ENCODE data around the gene LYPLAL1. TPM values are rescaled to one million over a fixed set of nuclear protein-coding genes. Genes with fewer than 3 reads are reported as not detected.
A peak's percentile ranks its signal among the peaks of the same experiment; 100 is the strongest.

The LYPLAL1 gene
- total and polyA plus RNA-seq, 2 donors from 2014 or later: 50.9 to 116 TPM

GRCh38 chr1:219172821-219173220 lies 857 bp upstream of the LYPLAL1 start:
- H3K36me3 ChIP-seq (ENCODE audit: control insufficient read depth in 2 of 3, insufficient read depth in 3 of 3, low read length in 3 of 3): no peaks in the 10 kb centered on the region
- no peaks in the 10 kb centered on the region for H3K27me3 ChIP-seq (ENCODE audit: control insufficient read depth, insufficient read depth, low read length)
- intact Hi-C loops (cut with DNase I): no loop called here
- H3K4me1 ChIP-seq (ENCODE audit: control insufficient read depth in 2 of 3, insufficient read depth in 2 of 3, low read depth in 1 of 3, low read length in 3 of 3): peaks cover 0 to 16% (median 3%) of the 10 kb centered on the region in 3 donors
- FAIRE-seq: no peak
- H3K4me3 ChIP-seq (ENCODE audit: low read length in 3 of 3): peak overlapping the region in 1 of 3 donors; percentile 92
- TF ChIP-seq, protein P1, sequence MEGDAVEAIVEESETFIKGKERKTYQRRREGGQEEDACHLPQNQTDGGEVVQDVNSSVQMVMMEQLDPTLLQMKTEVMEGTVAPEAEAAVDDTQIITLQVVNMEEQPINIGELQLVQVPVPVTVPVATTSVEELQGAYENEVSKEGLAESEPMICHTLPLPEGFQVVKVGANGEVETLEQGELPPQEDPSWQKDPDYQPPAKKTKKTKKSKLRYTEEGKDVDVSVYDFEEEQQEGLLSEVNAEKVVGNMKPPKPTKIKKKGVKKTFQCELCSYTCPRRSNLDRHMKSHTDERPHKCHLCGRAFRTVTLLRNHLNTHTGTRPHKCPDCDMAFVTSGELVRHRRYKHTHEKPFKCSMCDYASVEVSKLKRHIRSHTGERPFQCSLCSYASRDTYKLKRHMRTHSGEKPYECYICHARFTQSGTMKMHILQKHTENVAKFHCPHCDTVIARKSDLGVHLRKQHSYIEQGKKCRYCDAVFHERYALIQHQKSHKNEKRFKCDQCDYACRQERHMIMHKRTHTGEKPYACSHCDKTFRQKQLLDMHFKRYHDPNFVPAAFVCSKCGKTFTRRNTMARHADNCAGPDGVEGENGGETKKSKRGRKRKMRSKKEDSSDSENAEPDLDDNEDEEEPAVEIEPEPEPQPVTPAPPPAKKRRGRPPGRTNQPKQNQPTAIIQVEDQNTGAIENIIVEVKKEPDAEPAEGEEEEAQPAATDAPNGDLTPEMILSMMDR (IDR thresholded peaks at IDR 0.05; ENCODE audit: borderline replicate concordance, extremely low read depth, insufficient read depth): no peak
- no peak overlapping the region for H3K27ac ChIP-seq (ENCODE audit: low read depth in 2 of 2, low read length in 2 of 2)
- H3K9me3 ChIP-seq (ENCODE audit: control insufficient read depth in 2 of 3, insufficient read depth in 1 of 3, low read length in 3 of 3): no peaks in the 10 kb centered on the region
- H3K9ac ChIP-seq (ENCODE audit: low read length in 3 of 3): peak overlapping the region in 1 of 3 donors; percentile 97
- DNase-seq: no peak

DNA sequence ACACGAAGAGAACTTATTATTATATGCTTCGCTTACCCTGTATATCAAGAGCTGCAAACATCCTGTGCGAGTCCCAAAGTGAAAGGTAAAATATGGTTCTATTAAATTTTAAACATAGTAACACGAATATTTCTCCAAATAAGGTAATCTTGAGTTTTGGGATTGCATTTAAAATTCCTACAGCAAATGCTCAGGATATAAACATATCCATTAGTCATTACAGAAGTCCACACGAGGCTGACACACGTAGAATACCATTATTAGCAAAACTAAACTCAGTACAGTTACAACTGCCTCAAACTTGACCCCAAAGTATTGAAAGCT lies 282 bp upstream of the LYPLAL1 start:
- Histone ChIP-seq H3K9me3 (ENCODE audit: control insufficient read depth in 2 of 3, insufficient read depth in 1 of 3, low read length in 3 of 3) (no peaks in the 10 kb centered on the region), H3K4me3 (ENCODE audit: low read length in 3 of 3) (peak overlapping the region; percentile 86 to 92 (median 92)), H3K36me3 (ENCODE audit: control insufficient read depth in 2 of 3, insufficient read depth in 3 of 3, low read length in 3 of 3) (no peaks in the 10 kb centered on the region), H3K4me1 (ENCODE audit: control insufficient read depth in 2 of 3, insufficient read depth in 2 of 3, low read depth in 1 of 3, low read length in 3 of 3) (peaks cover 0 to 16% (median 3%) of the 10 kb centered on the region in 3 donors), H3K9ac (ENCODE audit: low read length in 3 of 3) (peak overlapping the region in 2 of 3 donors; percentile 24 to 97), H3K27me3 (ENCODE audit: control insufficient read depth, insufficient read depth, low read length) (no peaks in the 10 kb centered on the region), H3K27ac (ENCODE audit: low read depth in 2 of 2, low read length in 2 of 2) (peak overlapping the region; percentile 97)
- TF ChIP-seq, protein P1 (IDR thresholded peaks at IDR 0.05; ENCODE audit: borderline replicate concordance, extremely low read depth, insufficient read depth): no peak
- intact Hi-C loops (cut with DNase I): no loop called here
- DNase-seq (no peak), FAIRE-seq (no peak)

- TF ChIP-seq, protein P1 (IDR thresholded peaks at IDR 0.05; ENCODE audit: borderline replicate concordance, extremely low read depth, insufficient read depth): no peak
- peaks cover 3 to 16% (median 6%) of the 10 kb centered on the region in 3 donors for H3K4me1 ChIP-seq (ENCODE audit: control insufficient read depth in 2 of 3, insufficient read depth in 2 of 3, low read depth in 1 of 3, low read length in 3 of 3)
- no peaks in the 10 kb centered on the region for H3K27me3 ChIP-seq (ENCODE audit: control insufficient read depth, insufficient read depth, low read length)
- H3K27ac ChIP-seq (ENCODE audit: low read depth in 2 of 2, low read length in 2 of 2): peak overlapping the region; percentile 97
- peak overlapping the region; percentile 70 to 97 (median 90) for H3K9ac ChIP-seq (ENCODE audit: low read length in 3 of 3)
- no peaks in the 10 kb centered on the region for H3K9me3 ChIP-seq (ENCODE audit: control insufficient read depth in 2 of 3, insufficient read depth in 1 of 3, low read length in 3 of 3)
- no peaks in the 10 kb centered on the region for H3K36me3 ChIP-seq (ENCODE audit: control insufficient read depth in 2 of 3, insufficient read depth in 3 of 3, low read length in 3 of 3)
- DNase-seq: peak in 4 of 5 donors; percentile 40 to 82 (median 68)
- intact Hi-C loops (cut with DNase I): no loop called here
- FAIRE-seq: peak; percentile 55
- H3K4me3 ChIP-seq (ENCODE audit: low read length in 3 of 3): peak overlapping the region; percentile 86 to 92 (median 92)
Observed at GRCh38 chr1:219174460-219175211, 958 bp downstream of the LYPLAL1 start.

Measured in kidney (tissue), 14 donors.